ENCODE results near the gene DKK3. TPM values are rescaled to one million over a fixed set of nuclear protein-coding genes. Genes with fewer than 3 reads are reported as not detected.

The DKK3 gene
- total RNA-seq, 1 donor from 2014 or later = 23.9 TPM

DNA sequence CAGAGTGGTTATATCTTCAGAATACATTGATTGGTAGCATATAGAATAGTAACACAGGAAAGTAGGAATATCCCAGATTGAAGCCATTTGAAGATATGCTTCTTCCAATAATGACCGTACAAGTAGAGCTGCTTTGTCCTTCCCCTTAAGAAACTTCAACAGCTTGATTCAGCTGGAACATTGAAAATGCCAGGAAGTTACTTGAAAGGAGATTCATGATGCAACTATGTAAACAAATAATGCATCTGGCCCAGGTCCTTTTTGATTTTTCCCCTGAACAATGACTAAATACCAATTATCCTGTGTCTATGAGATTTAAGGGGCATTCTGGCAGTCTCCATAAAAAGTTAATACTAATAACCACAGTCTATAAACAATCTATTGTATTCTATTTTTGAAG is 3.0 kb downstream of the DKK3 start:
- no peak overlapping the region for H3K27ac Mint-ChIP-seq
- H3K4me1 ChIP-seq = peaks cover 7% of the 10 kb centered on the region
- peaks cover 19% of the 10 kb centered on the region for H4K20me1 ChIP-seq (ENCODE audit: low read depth)
- no peak overlapping the region for H3K9ac ChIP-seq
- H2AFZ ChIP-seq (replicated peaks) = no peak overlapping the region
- no peak overlapping the region for H3K27ac ChIP-seq
- H3K4me3 Mint-ChIP-seq = no peak overlapping the region
- H3K4me2 ChIP-seq = no peak overlapping the region
- H3K79me2 ChIP-seq (ENCODE audit: low read depth) = no peaks in the 10 kb centered on the region
- peaks cover 15% of the 10 kb centered on the region for H3K36me3 Mint-ChIP-seq
- no peaks in the 10 kb centered on the region for H3K9me3 ChIP-seq (ENCODE audit: low read depth)
- H3K9me3 Mint-ChIP-seq = no peaks in the 10 kb centered on the region
- H3K27me3 ChIP-seq = peaks cover 29% of the 10 kb centered on the region
- no peak for TF ChIP-seq EZH2phosphoT487 (IDR thresholded peaks at IDR 0.05)
- TF ChIP-seq EZH2 (IDR thresholded peaks at IDR 0.05) = no peak
- TF ChIP-seq, protein P1, sequence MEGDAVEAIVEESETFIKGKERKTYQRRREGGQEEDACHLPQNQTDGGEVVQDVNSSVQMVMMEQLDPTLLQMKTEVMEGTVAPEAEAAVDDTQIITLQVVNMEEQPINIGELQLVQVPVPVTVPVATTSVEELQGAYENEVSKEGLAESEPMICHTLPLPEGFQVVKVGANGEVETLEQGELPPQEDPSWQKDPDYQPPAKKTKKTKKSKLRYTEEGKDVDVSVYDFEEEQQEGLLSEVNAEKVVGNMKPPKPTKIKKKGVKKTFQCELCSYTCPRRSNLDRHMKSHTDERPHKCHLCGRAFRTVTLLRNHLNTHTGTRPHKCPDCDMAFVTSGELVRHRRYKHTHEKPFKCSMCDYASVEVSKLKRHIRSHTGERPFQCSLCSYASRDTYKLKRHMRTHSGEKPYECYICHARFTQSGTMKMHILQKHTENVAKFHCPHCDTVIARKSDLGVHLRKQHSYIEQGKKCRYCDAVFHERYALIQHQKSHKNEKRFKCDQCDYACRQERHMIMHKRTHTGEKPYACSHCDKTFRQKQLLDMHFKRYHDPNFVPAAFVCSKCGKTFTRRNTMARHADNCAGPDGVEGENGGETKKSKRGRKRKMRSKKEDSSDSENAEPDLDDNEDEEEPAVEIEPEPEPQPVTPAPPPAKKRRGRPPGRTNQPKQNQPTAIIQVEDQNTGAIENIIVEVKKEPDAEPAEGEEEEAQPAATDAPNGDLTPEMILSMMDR (IDR thresholded peaks at IDR 0.05) = no peak
- H3F3A ChIP-seq (ENCODE audit: low read depth) = peaks cover 5% of the 10 kb centered on the region
- peaks cover 3% of the 10 kb centered on the region for H3K27me3 Mint-ChIP-seq (ENCODE audit: insufficient read depth, low read depth)
- H3K4me1 Mint-ChIP-seq = peaks cover 16% of the 10 kb centered on the region
- DNase-seq (ENCODE audit: low spot score) = no peak
- no peak overlapping the region for H3K4me3 ChIP-seq
- peaks cover 4% of the 10 kb centered on the region for H3K36me3 ChIP-seq

DNA sequence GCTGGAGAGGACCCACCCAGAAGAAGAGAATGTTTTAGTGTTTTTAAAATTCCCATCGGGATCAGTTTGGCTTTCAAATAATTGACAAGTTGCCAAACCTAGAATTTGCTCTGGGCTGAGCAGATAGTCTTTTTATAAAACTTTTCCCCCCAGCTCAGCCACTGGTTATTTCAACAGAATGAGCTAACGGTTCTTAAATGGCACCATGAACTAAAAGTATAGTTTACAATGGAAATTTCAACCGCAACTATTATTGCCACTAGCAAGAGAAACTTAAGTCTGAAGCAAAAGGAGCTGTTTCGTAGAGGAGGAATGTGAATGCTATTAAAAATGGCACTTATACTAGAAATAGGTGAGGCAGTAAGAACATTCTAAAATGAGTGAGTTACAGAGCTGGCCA is 3.4 kb downstream of the DKK3 start:
- no peaks in the 10 kb centered on the region for H3K79me2 ChIP-seq (ENCODE audit: low read depth)
- no peak overlapping the region for H3K4me3 Mint-ChIP-seq
- peaks cover 4% of the 10 kb centered on the region for H3K36me3 ChIP-seq
- no peaks in the 10 kb centered on the region for H3K9me3 ChIP-seq (ENCODE audit: low read depth)
- no peak overlapping the region for H3K27ac ChIP-seq
- H3K9me3 Mint-ChIP-seq = no peaks in the 10 kb centered on the region
- DNase-seq (ENCODE audit: low spot score) = no peak
- H3K4me1 Mint-ChIP-seq = peaks cover 16% of the 10 kb centered on the region
- H3K27me3 Mint-ChIP-seq (ENCODE audit: insufficient read depth, low read depth) = peaks cover 3% of the 10 kb centered on the region
- peaks cover 19% of the 10 kb centered on the region for H4K20me1 ChIP-seq (ENCODE audit: low read depth)
- H3F3A ChIP-seq (ENCODE audit: low read depth) = peaks cover 5% of the 10 kb centered on the region
- H3K36me3 Mint-ChIP-seq = peaks cover 15% of the 10 kb centered on the region
- peaks cover 25% of the 10 kb centered on the region for H3K27me3 ChIP-seq
- H3K4me2 ChIP-seq = no peak overlapping the region
- H3K4me1 ChIP-seq = peaks cover 7% of the 10 kb centered on the region
- no peak overlapping the region for H3K27ac Mint-ChIP-seq
- H3K4me3 ChIP-seq = no peak overlapping the region
- no peak overlapping the region for H3K9ac ChIP-seq
- TF ChIP-seq, protein P1 (IDR thresholded peaks at IDR 0.05) = no peak
- TF ChIP-seq EZH2 (IDR thresholded peaks at IDR 0.05) (no peak), EZH2phosphoT487 (IDR thresholded peaks at IDR 0.05) (no peak)
- no peak overlapping the region for H2AFZ ChIP-seq (replicated peaks)

DNA sequence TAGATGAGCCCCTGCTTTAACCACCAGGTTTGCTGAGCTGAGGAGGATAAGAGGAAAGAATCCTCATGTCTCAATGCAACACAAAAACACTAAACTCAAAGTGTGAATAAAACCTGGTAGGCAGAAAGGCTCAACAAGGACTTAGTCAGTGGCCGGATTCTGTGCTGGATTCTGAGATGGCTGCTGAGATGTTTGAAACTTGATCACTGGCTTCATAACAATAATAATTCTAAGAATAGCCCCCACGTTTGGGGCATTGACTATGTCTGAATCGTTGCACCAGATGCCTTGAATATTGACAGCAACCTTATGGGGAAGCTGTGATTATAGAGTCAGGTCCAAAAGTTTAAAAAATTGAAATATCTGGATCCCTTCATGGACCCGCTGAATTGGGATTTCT is 4.6 kb downstream of the DKK3 start:
- H3K4me1 ChIP-seq = no peaks in the 10 kb centered on the region
- H3K4me3 ChIP-seq = no peak overlapping the region
- Mint-ChIP-seq H3K9me3 (no peaks in the 10 kb centered on the region), H3K27me3 (ENCODE audit: insufficient read depth, low read depth) (no peaks in the 10 kb centered on the region), H3K27ac (no peak overlapping the region), H3K4me1 (peaks cover 10% of the 10 kb centered on the region), H3K4me3 (no peak overlapping the region), H3K36me3 (peaks cover 22% of the 10 kb centered on the region)
- no peaks in the 10 kb centered on the region for H3K9me3 ChIP-seq (ENCODE audit: low read depth)
- peaks cover 19% of the 10 kb centered on the region for H4K20me1 ChIP-seq (ENCODE audit: low read depth)
- no peak overlapping the region for H3K4me2 ChIP-seq
- no peak overlapping the region for H3K9ac ChIP-seq
- no peak overlapping the region for H3K27ac ChIP-seq
- H3F3A ChIP-seq (ENCODE audit: low read depth) = peaks cover 5% of the 10 kb centered on the region
- H3K79me2 ChIP-seq (ENCODE audit: low read depth) = no peaks in the 10 kb centered on the region
- no peak for DNase-seq (ENCODE audit: low spot score)
- H3K27me3 ChIP-seq = peaks cover 20% of the 10 kb centered on the region
- peaks cover 4% of the 10 kb centered on the region for H3K36me3 ChIP-seq
- no peak for TF ChIP-seq EZH2 (IDR thresholded peaks at IDR 0.05)
- no peak for TF ChIP-seq EZH2phosphoT487 (IDR thresholded peaks at IDR 0.05)
- TF ChIP-seq, protein P1 (IDR thresholded peaks at IDR 0.05) = no peak
- H2AFZ ChIP-seq (replicated peaks) = no peak overlapping the region

Data from neural progenitor cell (in vitro differentiated cells).